NCI-H510A treated with DMSO at 0.1 percent for 48 hours (cell line): ENCODE results near the gene BRIP1.
"Not testable (repeated sequence)": the region's sequence is repeated elsewhere in the genome, so short reads cannot be mapped to it uniquely, and the experiment has no call there.

Experiments
- DNase-seq: peaks from one replicate; lab custom pipeline; 2025; lab: John Stamatoyannopoulos, UW

Gene BRIP1

DNA sequence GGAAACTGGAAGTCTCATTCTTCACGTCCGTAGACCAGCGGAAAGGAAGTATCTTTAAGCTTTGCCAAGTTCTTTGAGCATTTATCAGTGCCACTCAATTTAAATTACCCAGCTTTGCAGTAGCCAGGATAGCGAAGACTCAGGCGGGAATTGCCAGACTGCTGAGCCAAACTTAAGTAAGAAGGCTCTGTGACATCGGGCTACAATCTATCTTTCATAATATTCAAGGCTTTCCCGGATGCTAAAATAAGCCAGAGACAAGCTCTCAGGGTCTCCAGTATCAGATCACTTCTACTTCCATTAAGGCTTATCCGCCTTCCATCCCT lies 436 bp upstream of the BRIP1 start:
- no peak for DNase-seq

DNA sequence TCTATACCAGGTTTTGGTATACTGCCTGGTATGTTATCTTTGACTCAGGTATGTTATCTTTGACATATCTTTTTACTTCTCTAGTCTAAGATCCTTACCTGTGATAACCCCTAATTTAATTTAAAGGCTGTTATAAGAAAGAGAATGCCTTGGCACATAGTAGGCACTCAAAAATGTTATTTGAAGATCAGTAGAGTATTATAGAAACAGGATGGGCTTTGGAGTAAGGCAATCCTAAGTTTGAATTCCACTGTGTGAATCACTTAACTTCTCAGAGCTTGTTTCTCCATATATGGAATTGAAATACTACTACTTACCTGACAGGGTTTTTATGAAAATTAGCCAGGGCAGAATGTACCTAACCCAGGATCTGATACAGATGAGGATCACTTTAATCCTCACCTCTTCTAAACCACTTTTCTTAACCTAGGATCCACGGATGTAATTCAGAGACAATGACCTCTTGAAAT lies 1.2 kb downstream of the BRIP1 start:
- no peak for DNase-seq

DNA sequence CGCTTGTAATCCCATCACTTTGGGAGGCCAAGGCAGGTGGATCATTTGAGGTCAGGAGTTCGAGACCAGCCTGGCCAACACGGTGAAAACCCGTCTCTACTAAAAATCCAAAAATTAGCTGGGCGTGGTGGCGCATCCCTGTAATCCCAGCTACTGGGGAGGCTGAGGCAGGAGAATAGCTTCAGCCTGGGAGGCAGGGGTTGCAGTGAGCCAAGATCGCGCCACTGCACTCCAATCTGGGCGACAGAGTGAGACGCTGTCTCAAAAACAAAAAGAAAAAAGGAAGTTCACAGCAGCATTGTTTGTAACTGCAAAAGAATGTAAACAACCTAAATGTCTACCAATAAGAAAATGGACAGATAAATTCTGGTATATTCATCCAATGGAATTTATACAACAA lies 2.9 kb downstream of the BRIP1 start:
- not testable (repeated sequence) for DNase-seq

DNA sequence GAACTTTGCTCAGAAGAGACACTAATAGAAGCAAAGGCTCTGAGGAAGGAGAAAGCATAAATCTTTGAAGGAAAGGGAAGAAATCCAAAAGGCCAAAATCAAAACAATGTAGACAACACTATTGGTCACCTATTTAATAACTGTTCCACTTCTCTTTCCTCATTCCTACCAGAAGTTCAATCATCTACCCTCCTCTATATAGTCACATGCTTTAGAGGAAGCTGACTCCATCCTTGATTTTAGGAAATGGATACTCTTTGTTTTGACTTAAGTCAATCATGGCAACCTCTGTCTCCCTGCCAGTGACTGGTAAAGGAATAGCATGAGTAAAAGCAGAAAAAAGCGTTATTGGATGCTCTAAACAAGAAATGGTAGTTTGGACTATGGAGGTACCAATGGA lies 7.3 kb downstream of the BRIP1 start:
- DNase-seq = no peak

DNA sequence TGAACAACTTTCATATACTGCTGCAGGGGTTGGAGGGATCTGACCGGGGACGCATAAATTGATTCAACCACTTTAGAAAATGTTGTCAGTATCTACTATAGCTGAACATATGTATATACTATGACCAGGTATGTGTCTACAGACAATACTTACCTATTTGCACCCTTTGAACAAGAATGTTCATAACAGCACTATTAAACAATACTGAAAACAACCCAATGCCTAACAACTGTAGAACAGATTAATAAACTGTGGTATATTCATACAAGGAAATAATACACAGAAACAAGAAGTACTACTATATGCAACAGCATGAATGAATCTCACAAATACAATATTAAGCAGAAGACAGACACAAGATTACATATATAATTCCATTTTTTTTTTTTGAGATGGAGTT lies 10.5 kb downstream of the BRIP1 start:
- no peak for DNase-seq

DNA sequence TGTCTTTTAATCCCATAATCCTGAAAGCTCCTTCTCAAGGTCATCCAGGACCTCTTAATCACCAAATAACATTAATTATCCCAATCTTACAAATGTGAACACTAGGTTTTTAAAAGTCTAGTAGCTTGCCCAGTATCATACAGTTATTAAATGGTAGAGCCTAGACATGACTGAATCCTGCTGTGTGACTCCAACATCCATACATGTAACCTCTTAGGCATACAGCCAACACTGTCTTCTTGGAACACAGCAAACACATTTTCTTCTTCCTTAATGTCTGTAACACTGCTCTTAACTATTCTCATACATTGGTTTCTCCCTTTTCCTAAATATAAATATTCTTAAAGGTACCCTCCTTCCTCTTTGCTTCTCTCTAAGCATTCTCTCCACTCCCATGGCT lies 13.7 kb downstream of the BRIP1 start:
- no peak for DNase-seq

DNA sequence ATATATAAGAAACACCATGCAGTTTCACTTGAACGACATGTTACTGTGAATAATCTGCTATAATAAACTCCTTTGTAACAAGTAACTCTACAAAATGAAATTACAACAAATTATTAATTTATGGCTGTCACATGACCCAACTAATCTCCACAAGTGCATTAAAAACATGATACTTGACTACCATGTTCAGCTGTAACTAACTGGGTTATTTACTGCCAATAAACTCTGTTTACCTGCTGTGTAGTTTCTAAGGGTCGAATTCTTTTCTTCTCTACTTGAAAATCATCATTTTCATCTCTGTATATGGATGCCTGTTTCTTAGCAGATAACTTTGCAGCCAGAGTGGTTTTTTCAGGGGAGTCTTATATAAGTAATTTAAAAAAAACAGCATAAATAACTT lies 14.4 kb downstream of the BRIP1 start:
- DNase-seq = no peak

DNA sequence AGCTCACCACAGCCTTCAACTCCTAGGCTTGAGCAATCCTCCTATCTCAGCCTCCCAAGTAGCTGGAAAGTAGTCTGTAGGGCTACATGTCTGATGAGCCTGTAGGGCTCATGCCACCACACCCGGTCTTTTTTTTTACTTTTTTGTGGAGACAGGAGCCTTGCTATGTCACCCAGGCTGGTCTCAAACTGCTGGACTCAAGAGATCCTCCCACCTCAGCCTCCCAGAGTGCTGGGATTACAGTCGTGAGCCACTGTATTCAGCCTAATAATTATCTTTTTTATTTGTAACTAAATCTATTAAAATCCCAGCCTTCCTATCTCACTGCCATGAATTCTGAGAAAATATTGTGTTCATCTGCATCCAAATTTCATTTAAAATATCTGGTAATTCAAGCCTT lies 15.1 kb downstream of the BRIP1 start:
- DNase-seq = no peak

DNA sequence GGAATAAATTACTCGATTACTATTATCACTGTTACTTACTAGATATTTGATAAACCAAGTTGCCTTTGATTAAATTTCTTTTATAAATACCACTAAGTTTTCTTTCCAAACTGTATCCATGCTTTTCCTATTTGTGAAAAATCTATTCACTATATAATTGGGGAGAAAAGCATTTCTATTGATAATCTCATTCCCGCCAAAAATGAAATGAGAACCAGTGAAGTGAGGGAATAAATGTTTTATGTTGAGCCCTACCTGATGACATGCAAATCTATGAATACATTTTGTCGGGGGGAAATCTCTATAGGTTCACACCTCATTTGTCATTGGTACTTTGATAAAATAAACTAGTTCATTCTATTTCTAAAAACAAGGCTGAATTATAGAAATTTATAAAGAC lies 15.7 kb downstream of the BRIP1 start:
- DNase-seq = no peak

DNA sequence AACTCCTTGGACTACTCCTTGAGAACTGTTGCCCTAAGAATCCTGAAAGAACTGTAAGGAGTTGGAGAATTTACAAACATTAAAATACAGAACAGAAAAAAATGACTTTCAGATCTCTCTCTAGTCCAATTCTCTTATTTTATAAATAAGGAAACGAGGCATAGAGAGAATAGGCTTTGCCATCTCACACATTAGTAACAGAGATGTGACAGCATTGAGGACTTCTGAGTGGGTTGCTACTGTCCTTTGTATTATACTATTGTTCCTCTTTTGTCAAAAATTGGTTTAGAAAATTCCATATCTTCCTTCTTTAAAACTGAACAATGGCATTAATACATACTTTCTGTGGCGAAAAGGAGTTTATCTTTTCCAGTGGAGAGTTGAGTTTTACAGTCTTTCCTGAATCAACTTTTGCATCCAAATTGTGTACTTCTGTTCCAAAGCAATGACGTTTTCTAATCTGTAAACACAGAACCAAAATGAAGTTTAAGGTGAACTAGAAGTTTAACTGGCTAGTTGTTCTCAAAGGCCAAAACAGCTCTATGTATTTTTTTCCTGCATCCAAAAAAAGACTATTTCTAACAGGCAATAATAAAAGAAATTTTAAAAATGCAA lies 16.5 kb downstream of the BRIP1 start:
- no peak for DNase-seq

DNA sequence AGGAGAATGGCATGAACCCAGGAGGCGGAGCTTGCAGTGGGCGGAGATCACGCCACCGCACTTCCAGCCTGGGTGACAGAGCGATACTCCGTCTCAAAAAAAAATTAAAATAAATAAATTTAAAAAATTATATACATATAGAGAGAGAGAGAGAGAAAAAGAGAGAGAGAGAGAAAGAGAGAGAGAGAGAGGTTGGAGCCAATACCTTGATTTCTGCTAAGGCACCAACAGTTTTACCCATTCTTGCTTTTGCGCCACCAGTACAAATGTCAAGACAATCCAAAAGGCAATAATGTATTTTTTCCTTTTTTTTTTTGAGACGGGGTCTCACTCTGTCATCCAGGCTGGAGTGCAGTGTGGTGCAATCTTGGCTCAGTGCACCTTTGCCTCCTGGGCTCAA lies 17.2 kb downstream of the BRIP1 start:
- no peak for DNase-seq

DNA sequence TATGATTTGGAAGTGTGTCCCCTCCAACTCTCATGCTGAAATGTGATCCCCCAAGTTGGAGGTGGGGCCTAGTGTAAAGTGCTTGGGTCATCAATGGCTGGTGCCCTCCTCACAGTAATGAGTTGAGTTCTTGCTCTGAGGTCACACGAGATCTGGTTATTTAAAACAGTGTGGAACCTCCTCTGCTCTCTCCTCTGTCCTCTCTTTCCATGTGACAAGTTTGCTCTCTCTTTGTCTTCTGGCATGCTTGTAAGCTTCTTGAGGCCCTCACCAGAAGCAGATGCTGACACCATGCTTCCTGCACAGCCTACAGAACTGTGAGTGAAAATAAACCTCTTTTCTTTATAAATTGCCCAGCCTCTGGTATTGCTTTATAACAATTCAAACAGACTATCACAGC lies 19.9 kb downstream of the BRIP1 start:
- no peak for DNase-seq

DNA sequence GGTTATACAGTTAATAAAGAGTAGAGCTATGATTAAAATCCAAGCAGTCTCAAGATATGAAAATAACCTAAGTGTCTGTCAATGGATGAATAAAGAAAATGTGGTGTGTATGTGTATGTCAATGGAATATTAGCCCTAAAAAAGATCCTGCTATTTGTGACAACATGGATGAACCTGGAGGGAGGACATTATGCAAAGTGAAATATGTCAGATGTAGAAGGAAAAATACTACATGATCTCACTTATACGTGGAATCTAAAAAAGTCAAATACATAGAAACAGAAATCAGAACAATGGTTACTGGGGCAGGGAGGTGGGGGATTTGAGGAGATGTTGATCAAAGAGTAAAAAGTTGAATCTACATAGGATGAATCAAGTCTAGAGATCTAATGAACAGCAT lies 20.4 kb downstream of the BRIP1 start:
- no peak for DNase-seq

DNA sequence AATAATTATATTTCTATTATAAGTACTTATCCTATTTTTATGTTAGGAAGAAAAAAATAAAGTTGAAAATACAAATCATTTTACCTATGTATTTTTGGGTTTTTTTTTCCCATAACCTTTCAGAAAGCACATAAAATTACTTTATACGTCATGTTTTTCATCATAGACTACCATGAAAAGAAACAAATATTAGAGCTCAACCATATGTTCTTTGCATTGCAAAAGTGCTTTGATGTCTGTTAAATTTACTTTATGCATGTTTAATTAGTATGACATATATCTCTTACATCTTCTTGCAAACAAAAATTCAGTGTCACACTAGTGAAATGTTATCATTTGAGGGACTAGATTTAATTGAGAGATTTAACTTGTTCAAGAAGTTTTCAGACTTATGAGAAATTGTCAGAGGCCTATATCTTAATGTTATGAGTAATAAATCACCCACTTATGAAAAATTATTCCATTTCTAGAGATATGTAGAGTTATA lies 24.0 kb downstream of the BRIP1 start:
- DNase-seq = no peak

DNA sequence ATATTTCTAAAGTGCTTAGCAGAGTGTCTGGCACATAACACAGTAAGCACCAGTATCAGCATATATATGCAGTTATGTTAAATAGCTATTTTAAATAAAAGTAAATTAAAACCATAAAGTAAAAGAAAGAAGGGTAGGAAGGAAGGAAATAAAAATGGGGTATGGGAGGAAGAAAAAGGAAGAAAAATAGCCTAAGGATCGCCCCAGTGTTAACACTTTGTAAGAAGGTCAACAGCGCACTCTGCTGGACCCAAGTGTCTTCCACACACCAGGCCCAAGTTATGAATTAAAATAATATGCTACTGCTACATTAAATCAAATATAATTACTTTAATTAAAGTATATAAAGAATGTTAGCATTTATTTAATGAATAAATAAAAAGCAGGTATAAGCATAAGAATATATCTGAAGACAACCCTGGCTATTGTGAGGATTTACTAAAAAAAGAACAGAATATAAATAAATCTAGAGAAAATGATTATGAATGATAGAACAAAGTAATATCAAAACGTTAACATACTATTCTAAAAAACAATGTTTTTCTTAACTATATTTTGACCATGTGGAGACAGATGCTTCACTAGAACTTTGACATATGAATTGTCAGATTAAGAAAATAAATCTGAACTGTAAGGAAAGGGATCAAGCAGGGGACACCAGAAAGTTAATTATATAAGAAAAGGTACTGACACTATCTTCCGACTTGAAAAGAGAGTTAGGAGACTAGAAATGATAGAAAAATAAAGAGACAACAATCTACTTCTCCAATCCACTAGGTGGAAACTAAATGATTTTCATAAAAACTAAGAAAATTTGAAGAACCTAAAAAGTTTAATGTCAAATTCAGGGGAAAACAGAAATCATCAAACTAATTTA lies 25.9 kb downstream of the BRIP1 start:
- peak; percentile 65 for DNase-seq

DNA sequence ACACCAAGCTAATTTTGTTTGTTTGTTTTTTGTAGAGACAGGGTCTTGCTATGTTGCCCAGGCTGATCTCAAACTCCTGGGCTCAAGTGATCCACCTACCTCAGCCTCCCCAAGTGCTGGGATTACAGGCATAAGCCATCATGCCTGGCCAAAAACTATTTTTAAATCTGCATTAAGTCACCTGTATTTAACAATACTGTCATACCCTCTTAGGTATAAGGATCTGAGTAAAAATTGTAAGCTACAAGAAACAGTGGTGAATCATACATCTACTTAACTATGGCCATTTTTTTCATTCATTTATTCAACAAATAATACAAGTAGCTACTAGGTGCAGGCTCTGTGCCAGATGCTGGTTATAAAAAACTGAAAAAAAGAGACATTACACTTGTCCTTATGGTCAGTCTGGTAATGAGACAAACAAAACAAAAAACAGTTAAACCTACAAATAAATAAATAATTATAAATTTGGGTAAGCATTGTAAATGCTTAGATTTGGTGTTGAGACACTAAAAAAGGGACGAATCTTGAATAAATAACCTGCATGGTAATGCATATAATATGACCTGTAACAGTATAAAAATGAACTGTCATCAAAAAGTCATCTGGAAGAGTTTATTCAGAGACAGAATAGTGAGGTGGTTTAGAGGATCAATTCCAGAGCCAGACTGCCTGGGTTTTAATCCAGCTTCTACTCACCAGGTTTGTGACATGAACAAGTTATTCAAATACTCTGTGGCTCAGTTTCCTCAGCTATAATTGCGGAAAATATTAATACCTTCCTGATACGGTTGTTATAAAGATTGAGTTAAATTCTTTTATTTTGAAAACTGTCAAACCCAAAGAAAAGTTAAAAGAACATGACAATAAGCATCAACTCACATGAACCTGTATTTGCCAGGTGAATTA lies 26.8 kb downstream of the BRIP1 start:
- no peak for DNase-seq

DNA sequence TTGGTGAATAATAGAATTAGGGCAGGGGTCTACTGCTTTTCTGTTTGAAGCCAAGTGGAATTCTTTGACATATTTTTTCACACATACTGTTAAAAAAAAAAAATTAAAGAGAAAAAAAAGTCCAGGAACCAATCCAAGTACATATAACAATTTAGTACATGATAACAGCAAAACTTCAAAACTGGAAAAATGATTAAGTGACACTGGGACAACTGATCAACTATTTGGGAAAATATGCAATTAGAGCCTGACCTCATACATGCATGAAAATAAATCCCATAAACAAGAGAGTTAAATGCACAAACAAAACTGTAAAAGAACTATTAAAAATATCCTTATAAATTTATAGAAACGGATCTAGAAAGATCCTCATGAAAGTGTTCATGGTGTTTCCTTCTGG lies 27.7 kb downstream of the BRIP1 start:
- no peak for DNase-seq

DNA sequence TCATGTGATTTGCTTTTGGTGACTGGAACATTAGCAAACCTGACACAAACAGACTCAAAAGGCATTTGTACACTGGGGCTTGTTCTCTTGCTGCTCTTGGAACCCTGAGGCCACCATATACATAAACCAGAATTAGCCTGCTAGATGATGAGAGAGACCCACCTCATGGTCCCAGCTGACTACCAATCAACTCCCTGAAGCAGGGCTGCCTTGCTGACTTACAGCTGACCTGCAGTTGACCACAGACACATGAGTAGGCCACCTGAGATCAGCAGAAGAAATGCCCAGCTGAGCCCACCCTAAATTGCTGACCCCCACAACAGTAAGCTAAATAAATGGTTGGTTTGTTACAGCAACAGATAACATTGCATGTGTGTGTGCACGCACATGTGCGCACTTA lies 28.7 kb downstream of the BRIP1 start:
- no peak for DNase-seq

DNA sequence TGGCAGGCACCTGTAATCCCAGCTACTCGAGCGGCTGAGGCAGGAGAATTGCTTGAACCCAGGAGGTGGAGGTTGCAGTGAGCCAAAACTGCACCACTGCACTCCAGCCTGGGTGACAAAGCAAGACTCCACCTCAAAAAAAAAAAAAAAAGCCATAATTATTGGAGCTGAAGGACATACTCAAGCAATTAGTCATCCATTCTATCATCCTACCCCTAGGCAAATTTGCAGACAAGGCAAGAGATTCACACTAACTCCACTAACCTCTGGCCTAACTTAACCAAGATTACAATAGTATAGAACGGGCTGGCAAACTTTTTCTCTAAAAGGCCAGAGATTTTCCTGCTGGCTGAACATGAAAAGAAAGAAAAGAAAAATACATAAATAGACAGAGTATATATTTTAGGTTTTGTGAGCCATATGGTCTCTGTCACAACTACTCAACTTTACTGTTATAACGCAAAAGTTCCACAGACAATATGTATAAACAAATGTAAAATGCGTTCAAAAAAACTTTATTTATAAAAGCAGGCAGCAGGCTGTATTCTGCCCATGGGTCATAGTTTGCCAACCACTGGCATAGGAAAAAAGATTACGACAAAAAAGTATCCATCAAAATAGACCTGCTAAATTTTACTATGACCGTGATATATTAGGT lies 29.7 kb downstream of the BRIP1 start:
- DNase-seq = no peak

DNA sequence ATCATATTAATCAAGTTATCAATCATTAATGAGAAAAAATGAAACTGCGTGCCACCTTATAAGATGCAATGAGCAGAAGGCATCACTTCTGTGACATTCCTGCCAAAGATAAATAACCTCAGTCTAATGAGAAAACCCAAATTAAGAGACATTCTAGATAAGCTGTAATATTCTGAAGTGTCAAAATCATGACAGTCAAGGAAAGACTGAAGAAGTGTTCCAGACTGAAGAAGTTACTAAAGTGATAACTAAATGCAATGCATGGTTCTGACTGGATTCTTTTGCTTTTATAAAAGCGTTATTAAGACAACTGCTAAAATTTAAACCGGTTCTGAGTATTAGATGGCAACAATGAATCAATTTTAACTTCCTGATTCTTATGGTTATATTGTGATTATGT lies 30.9 kb downstream of the BRIP1 start:
- DNase-seq = no peak

DNA sequence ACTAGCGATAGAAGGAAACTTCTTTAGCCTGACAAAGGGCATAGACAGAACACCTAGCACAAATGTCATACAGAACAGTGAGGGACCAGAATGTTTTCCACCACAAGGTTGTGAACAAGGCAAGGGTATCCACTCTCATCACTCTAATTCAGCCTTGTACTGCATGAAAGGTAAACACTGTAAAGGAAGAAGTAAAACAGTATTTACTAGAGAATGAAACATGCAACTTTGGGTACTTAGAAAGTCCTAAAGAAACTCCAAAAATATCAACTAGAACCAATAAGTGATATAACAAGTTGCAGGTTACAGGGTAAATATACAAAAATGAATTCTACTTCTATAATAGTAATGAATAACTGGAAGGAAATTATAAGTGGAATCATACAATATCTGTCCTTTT lies 32.2 kb downstream of the BRIP1 start:
- no peak for DNase-seq

DNA sequence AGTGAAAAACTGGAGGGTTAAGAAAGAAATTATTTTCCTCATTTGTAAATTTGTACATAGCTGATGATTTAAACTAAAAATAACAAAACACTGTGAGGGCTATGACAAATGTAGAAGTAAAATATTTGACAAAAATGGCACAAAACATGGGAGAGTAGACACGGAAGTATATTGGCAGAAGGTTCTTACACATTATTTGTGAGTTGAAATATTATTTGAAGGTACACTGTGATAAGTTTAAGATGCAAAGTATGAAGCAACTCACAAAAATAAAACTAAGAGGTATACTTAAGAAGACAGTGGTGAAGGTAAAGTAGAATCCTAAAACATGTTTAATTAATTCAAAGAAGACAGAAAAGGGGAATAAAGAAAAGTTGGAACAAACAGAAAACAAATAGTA lies 34.6 kb downstream of the BRIP1 start:
- DNase-seq = no peak
